22Rv1 (cell line): ENCODE data around the gene MTREX.

Experiments
- ZFX ChIP-seq: fragments of 450-650 bp; IDR thresholded peaks from 2 replicates; pipeline ENCODE4 v1.6.1; 2017; ENCODE audit warnings: antibody characterized with exemption, borderline replicate concordance
- TF ChIP-seq, protein P1 (sequence below): fragments of 450-650 bp; IDR thresholded peaks from 2 replicates; pipeline ENCODE4 v1.5.1; 2017; ENCODE audit warnings: mild to moderate bottlenecking

DNA sequence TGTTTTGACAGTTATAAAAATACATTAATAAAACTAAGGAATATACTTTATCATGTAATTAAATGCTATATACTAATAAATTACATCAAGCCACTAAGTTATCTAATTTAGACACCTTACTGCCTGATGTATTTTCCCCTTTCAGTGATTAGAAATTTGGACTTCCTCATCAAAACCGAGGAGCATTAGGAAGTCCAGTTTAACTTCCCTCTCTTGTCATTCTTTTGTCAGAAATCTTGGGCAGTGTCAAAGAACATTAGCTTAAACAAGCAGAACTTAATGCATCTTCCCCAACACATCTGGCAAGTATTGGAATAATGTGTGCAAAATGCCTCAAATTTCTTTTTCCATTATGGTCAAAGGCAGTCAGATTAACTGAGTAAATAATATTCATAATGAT, 145.4 kb downstream of the MTREX start:
- TF ChIP-seq, protein P1, sequence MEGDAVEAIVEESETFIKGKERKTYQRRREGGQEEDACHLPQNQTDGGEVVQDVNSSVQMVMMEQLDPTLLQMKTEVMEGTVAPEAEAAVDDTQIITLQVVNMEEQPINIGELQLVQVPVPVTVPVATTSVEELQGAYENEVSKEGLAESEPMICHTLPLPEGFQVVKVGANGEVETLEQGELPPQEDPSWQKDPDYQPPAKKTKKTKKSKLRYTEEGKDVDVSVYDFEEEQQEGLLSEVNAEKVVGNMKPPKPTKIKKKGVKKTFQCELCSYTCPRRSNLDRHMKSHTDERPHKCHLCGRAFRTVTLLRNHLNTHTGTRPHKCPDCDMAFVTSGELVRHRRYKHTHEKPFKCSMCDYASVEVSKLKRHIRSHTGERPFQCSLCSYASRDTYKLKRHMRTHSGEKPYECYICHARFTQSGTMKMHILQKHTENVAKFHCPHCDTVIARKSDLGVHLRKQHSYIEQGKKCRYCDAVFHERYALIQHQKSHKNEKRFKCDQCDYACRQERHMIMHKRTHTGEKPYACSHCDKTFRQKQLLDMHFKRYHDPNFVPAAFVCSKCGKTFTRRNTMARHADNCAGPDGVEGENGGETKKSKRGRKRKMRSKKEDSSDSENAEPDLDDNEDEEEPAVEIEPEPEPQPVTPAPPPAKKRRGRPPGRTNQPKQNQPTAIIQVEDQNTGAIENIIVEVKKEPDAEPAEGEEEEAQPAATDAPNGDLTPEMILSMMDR, result no peak
- TF ChIP-seq ZFX, result no peak
